ENCODE results near the gene KMT2A. TPM values are rescaled to one million over a fixed set of nuclear protein-coding genes. Genes with fewer than 3 reads are reported as not detected.
"Not testable (repeated sequence)": the region's sequence is repeated elsewhere in the genome, so short reads cannot be mapped to it uniquely, and the experiment has no call there.

Gene KMT2A
- total RNA-seq, 2 donors from 2014 or later: 76.9 to 78.8 TPM

- H3K36me3 ChIP-seq (ENCODE audit: control insufficient read depth, insufficient read depth, low read length): peaks cover 32% of the 10 kb centered on the region
- Mint-ChIP-seq H3K36me3 (ENCODE audit: low read depth) (peaks cover 15% of the 10 kb centered on the region), H3K9me3 (no peaks in the 10 kb centered on the region), H3K4me1 (peaks cover 22% of the 10 kb centered on the region), H3K27me3 (ENCODE audit: insufficient read depth) (no peaks in the 10 kb centered on the region), H3K27ac (peak overlapping the region; percentile 99), H3K4me3 (no peak overlapping the region)
- no peak for TF ChIP-seq CTCF (conservative IDR thresholded peaks at IDR 0.05)
- H3K9ac ChIP-seq (ENCODE audit: extremely low read depth, low read length, poor library complexity, severe bottlenecking): peak overlapping the region; percentile 24
- H3K27me3 ChIP-seq (ENCODE audit: control insufficient read depth, insufficient read depth, low read length, poor library complexity, severe bottlenecking): no peaks in the 10 kb centered on the region
- DNase-seq: no peak
- H3K4me3 ChIP-seq (ENCODE audit: low read length): no peak overlapping the region
- no peaks in the 10 kb centered on the region for H3K4me1 ChIP-seq (ENCODE audit: control insufficient read depth, insufficient read depth, low read length)
- no peaks in the 10 kb centered on the region for H3K9me3 ChIP-seq (ENCODE audit: control insufficient read depth, low read length)
- no peak overlapping the region for H3K27ac ChIP-seq (ENCODE audit: low read depth, low read length)
- 92 to 96% methylated on average over 3 of the region's 3 CpGs for WGBS, 2 experiments (ENCODE audit: insufficient coverage in 1 of 2, insufficient read length in 1 of 2)
Observed at GRCh38 chr11:118398791-118399559, 37.3 kb upstream of the KMT2A start.

GRCh38 chr11:118401151-118401879, 35.0 kb upstream of the KMT2A start, which contains the start of gene ATP5MG:
Gene ATP5MG, plus strand, starts transcription at chr11:118401606. Its CDS starts 60 bp downstream, at chr11:118401666.
- H3K9ac ChIP-seq (ENCODE audit: extremely low read depth, low read length, poor library complexity, severe bottlenecking): peak within 1 kb of the TSS; percentile 88
- H3K27ac Mint-ChIP-seq: peak within 1 kb of the TSS; percentile 99
- H3K4me1 ChIP-seq (ENCODE audit: control insufficient read depth, insufficient read depth, low read length): no peaks in the 10 kb centered on the region
- peaks cover 34% of the 10 kb centered on the region for H3K36me3 ChIP-seq (ENCODE audit: control insufficient read depth, insufficient read depth, low read length)
- peak; percentile 57 for TF ChIP-seq CTCF (conservative IDR thresholded peaks at IDR 0.05)
- peak within 1 kb of the TSS; percentile 100 for H3K4me3 ChIP-seq (ENCODE audit: low read length)
- peak within 1 kb of the TSS; percentile 96 for H3K27ac ChIP-seq (ENCODE audit: low read depth, low read length)
- no peaks in the 10 kb centered on the region for H3K9me3 ChIP-seq (ENCODE audit: control insufficient read depth, low read length)
- H3K27me3 ChIP-seq (ENCODE audit: control insufficient read depth, insufficient read depth, low read length, poor library complexity, severe bottlenecking): no peaks in the 10 kb centered on the region
- peaks cover 8% of the 10 kb centered on the region for H3K36me3 Mint-ChIP-seq (ENCODE audit: low read depth)
- WGBS, 2 experiments (ENCODE audit: insufficient coverage in 1 of 2, insufficient read length in 1 of 2): 0% methylated on average over 21 to 51 of the region's 51 CpGs
- DNase-seq: peak; percentile 95
- no peaks in the 10 kb centered on the region for H3K27me3 Mint-ChIP-seq (ENCODE audit: insufficient read depth)
- H3K4me1 Mint-ChIP-seq: peaks cover 22% of the 10 kb centered on the region
- peak within 1 kb of the TSS; percentile 91 for H3K4me3 Mint-ChIP-seq
- H3K9me3 Mint-ChIP-seq: no peaks in the 10 kb centered on the region

GRCh38 chr11:118401880-118402590, 34.3 kb upstream of the KMT2A start:
- peak overlapping the region; percentile 100 for H3K4me3 ChIP-seq (ENCODE audit: low read length)
- H3K27ac ChIP-seq (ENCODE audit: low read depth, low read length): no peak overlapping the region
- H3K36me3 ChIP-seq (ENCODE audit: control insufficient read depth, insufficient read depth, low read length): peaks cover 34% of the 10 kb centered on the region
- no peak for TF ChIP-seq CTCF (conservative IDR thresholded peaks at IDR 0.05)
- H3K27me3 Mint-ChIP-seq (ENCODE audit: insufficient read depth): no peaks in the 10 kb centered on the region
- H3K9me3 Mint-ChIP-seq: no peaks in the 10 kb centered on the region
- DNase-seq: no peak
- no peaks in the 10 kb centered on the region for H3K4me1 ChIP-seq (ENCODE audit: control insufficient read depth, insufficient read depth, low read length)
- peak overlapping the region; percentile 88 for H3K9ac ChIP-seq (ENCODE audit: extremely low read depth, low read length, poor library complexity, severe bottlenecking)
- peaks cover 10% of the 10 kb centered on the region for H3K36me3 Mint-ChIP-seq (ENCODE audit: low read depth)
- peaks cover 22% of the 10 kb centered on the region for H3K4me1 Mint-ChIP-seq
- no peaks in the 10 kb centered on the region for H3K9me3 ChIP-seq (ENCODE audit: control insufficient read depth, low read length)
- WGBS, 2 experiments (ENCODE audit: insufficient coverage in 1 of 2, insufficient read length in 1 of 2): 3 to 8% methylated on average over 15 to 22 of the region's 22 CpGs
- peak overlapping the region; percentile 99 for H3K27ac Mint-ChIP-seq
- H3K27me3 ChIP-seq (ENCODE audit: control insufficient read depth, insufficient read depth, low read length, poor library complexity, severe bottlenecking): no peaks in the 10 kb centered on the region
- H3K4me3 Mint-ChIP-seq: peak overlapping the region; percentile 91

- Mint-ChIP-seq H3K4me3 (peak overlapping the region; percentile 91), H3K36me3 (ENCODE audit: low read depth) (peaks cover 15% of the 10 kb centered on the region), H3K4me1 (peaks cover 22% of the 10 kb centered on the region)
- not testable (repeated sequence) for DNase-seq; H3K27ac Mint-ChIP-seq; H3K27ac ChIP-seq (ENCODE audit: low read depth, low read length); H3K27me3 ChIP-seq (ENCODE audit: control insufficient read depth, insufficient read depth, low read length, poor library complexity, severe bottlenecking); H3K27me3 Mint-ChIP-seq (ENCODE audit: insufficient read depth); H3K4me1 ChIP-seq (ENCODE audit: control insufficient read depth, insufficient read depth, low read length); H3K9me3 Mint-ChIP-seq; H3K9me3 ChIP-seq (ENCODE audit: control insufficient read depth, low read length)
- Histone ChIP-seq H3K9ac (ENCODE audit: extremely low read depth, low read length, poor library complexity, severe bottlenecking) (peak overlapping the region; percentile 88), H3K36me3 (ENCODE audit: control insufficient read depth, insufficient read depth, low read length) (peaks cover 34% of the 10 kb centered on the region), H3K4me3 (ENCODE audit: low read length) (peak overlapping the region; percentile 100)
- WGBS, 2 experiments (ENCODE audit: insufficient coverage in 1 of 2, insufficient read length in 1 of 2): 85 to 93% methylated on average over 6 to 7 of the region's 7 CpGs
Observed at GRCh38 chr11:118402594-118402993, 33.7 kb upstream of the KMT2A start.
